Heart right ventricle (tissue), 16 donors: ENCODE measurements around the gene BFSP2. TPM values are rescaled to one million over a fixed set of nuclear protein-coding genes. Genes with fewer than 3 reads are reported as not detected.

Experiments used
- ATAC-seq, 8 donors: fragments of 200-7000 bp; cut with Tn5 transposase; one replicate each; pipeline ENCODE4 v1.9.1; 2020; ENCODE audit warnings: mild to moderate bottlenecking in 8 of 8, moderate library complexity in 8 of 8, moderate number of reproducible peaks in 1 of 8
- DNase-seq, 2 donors: peaks; one replicate each; pipeline ENCODE4 v3.0.0-alpha.2; 2020
- H3K27ac ChIP-seq, 10 donors: fragments of 200-600 bp; sonication (generic) in 2 of 10; one replicate each; pipeline versions ENCODE4 v1.5.0 to v1.8.0; 2020 to 2022; ENCODE audit warnings: mild to moderate bottlenecking in 3 of 10
- H3K27me3 ChIP-seq, 7 donors: fragments of 200-600 bp; one replicate each; pipeline ENCODE4 v1.8.0; 2021 to 2022; ENCODE audit warnings: mild to moderate bottlenecking in 2 of 7
- H3K36me3 ChIP-seq, 9 donors: fragments of 200-600 bp; sonication (generic) in 1 of 9; one replicate each; pipeline versions ENCODE4 v1.5.0 to v1.8.0; 2020 to 2022; ENCODE audit warnings: mild to moderate bottlenecking in 2 of 9
- H3K4me1 ChIP-seq, 9 donors: fragments of 200-600 bp; sonication (generic) in 1 of 9; one replicate each; pipeline versions ENCODE4 v1.5.0 to v1.8.0; 2020 to 2022; ENCODE audit warnings: mild to moderate bottlenecking in 4 of 9
- H3K4me3 ChIP-seq, 10 donors: fragments of 200-600 bp; sonication (generic) in 2 of 10; one replicate each; pipeline versions ENCODE4 v1.5.0 to v1.8.0; 2020 to 2022; ENCODE audit warnings: mild to moderate bottlenecking in 7 of 10, moderate library complexity in 2 of 10
- H3K9me3 ChIP-seq, 11 donors: fragments of 200-600 bp in 10 of 11; sonication (generic) in 2 of 11; one replicate each; pipeline versions ENCODE4 v1.5.0 to v1.8.0; 2013 to 2022; ENCODE audit warnings: mild to moderate bottlenecking in 2 of 11, control low read depth in 1 of 11, moderate library complexity in 1 of 11
- WGBS, 2 donors: extraction: QIAGEN DNeasy Blood & Tissue Kit; methylation state at CpG; one replicate each; pipeline ENCODE4 v1.1.7; 2013; ENCODE audit warnings: inconsistent platforms in 1 of 2; 5-methylcytosine and 5-hydroxymethylcytosine counted together
- intact Hi-C, 10 donors: fragments of 100-400 bp; cut with DNase I; formaldehyde crosslinking; loops; one replicate each; pipeline versions ENCODE4 v1.11.1 to v1.14.2; 2022
- polyA plus RNA-seq, 2 donors: library from polyadenylated mRNA; stranded (reverse); fragments of 200-250 nt; gene quantifications; one replicate each; pipeline ENCODE4 v1.2.3, GENCODE V29; 2013
- total RNA-seq, 10 donors: library from RNA; stranded (reverse); fragmentation: NEBNext Ultra II Directional in 3 of 10; extraction: Animal tissue kit (Norgen Biotek cat#: 25700) in 3 of 10; gene quantifications; one replicate each; pipeline versions ENCODE4 v1.2.1 to v1.2.4, GENCODE V29; 2021 to 2023
- TF ChIP-seq, protein P1 (sequence below), 9 donors: fragments of 200-600 bp; sonication (generic) in 2 of 9; IDR thresholded peaks; one replicate each; pipeline versions ENCODE4 v1.5.0 to v1.8.0; 2021 to 2022; ENCODE audit warnings: antibody characterized with exemption in 9 of 9, mild to moderate bottlenecking in 5 of 9, moderate library complexity in 1 of 9
- donor health status: Arrhythmogenic right ventricular cardiomyopathy.
- donor health status: ischemic (EF 13 %, LVEDD 7.1; RV severe dilation, severe dysfunction).
- donor health status: healthy with polysubstance abuse.
- donor health status: DM: no; HTN: yes; CAD: no.
- donor health status: DM: no; HTN: no; CAD: no.
- donor health status: ischemic (EF 25% LVEDD 6.9; RV normal size, moderate dysfunction).
- donor health status: ischemic (EF 25% LVEDD 5.7; RV mildly dilated, moderate dysfunction).
- donor health status: healthy.
- donor health status: DM: yes; HTN: yes; CAD: no.
- donor health status: Ischemic cardiomyopathy.
- donor health status: ischemic (EF 35%, LVEDD 5.7; RV mildly dilated, moderate dysfunction).
- donor health status: nonischemic (EF 11% LVEDD 7.7; RV severe dilation, severe dysfunction).
- donor health status: DM: yes; HTN: yes; CAD: no.
- donor health status: PGD.
- donor health status: ischemic (EF 29% LVEDD 5.4; RV normal size, mild dysfunction).
- donor health status: nonischemic (EF 23%, LVEDD 6.1; RV moderate dilation, normal function).

The BFSP2 gene
- total and polyA plus RNA-seq, 12 donors = 0.17 TPM; not detected in 11

DNA sequence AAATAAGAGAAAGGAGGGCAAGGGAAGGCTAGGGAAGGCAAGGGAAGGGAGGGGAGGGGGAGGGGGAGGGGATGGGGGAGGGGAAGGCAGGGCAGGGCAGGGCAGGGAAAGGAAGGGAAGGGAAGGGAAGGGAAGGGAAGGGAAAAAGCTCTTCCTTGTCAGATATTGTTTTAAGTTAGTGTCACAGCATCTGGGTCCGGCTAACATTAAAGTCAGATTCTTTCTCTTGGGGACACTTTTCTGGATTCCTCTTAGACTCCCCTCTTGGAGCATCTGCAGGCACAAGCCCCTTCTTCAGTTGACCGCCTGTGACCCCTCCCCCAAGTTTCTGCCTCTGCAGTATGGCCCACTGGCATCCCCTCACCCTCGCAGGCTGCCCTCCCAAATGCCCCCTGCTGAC, 26.0 kb downstream of the BFSP2 start:
- Histone ChIP-seq H3K4me1 (peaks cover 0 to 5% (median 0%) of the 10 kb centered on the region in 9 donors), H3K9me3 (no peaks in the 10 kb centered on the region), H3K4me3 (no peak overlapping the region), H3K27ac (no peak overlapping the region), H3K36me3 (no peaks in the 10 kb centered on the region), H3K27me3 (peaks cover 0 to 25% (median 13%) of the 10 kb centered on the region in 7 donors)
- intact Hi-C loops = loop anchor here in 1 of 10 donors (5.0 kb wide), 1 partner anchor 699 kb away; no protein-coding TSS in a partner anchor
- TF ChIP-seq, protein P1, sequence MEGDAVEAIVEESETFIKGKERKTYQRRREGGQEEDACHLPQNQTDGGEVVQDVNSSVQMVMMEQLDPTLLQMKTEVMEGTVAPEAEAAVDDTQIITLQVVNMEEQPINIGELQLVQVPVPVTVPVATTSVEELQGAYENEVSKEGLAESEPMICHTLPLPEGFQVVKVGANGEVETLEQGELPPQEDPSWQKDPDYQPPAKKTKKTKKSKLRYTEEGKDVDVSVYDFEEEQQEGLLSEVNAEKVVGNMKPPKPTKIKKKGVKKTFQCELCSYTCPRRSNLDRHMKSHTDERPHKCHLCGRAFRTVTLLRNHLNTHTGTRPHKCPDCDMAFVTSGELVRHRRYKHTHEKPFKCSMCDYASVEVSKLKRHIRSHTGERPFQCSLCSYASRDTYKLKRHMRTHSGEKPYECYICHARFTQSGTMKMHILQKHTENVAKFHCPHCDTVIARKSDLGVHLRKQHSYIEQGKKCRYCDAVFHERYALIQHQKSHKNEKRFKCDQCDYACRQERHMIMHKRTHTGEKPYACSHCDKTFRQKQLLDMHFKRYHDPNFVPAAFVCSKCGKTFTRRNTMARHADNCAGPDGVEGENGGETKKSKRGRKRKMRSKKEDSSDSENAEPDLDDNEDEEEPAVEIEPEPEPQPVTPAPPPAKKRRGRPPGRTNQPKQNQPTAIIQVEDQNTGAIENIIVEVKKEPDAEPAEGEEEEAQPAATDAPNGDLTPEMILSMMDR (IDR thresholded peaks at IDR 0.05) = no peak
- no peak for ATAC-seq
- DNase-seq = no peak
- WGBS, 2 donors = 72 to 73% methylated on average over 3 of the region's 3 CpGs

DNA sequence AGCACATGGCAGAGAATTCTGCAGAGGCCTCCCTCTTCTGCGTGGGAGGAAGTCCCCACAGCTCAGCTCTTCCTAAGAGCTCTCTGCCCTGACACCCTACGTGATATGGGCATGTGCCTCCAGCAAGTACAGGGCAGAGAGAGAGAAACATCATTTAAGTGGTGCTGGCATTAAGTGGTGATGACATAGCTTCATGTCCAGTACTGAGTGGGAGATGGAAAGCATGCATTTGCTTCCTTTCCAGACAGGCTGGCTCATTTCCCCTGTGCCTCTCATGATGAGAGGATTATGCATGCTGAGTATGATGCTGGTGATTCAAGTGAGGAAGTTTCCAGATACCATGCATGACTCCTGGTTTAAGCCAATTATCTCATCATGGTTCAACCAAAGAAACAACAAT, 26.9 kb downstream of the BFSP2 start:
- Histone ChIP-seq H3K36me3 (no peaks in the 10 kb centered on the region), H3K4me1 (peaks cover 0 to 5% (median 0%) of the 10 kb centered on the region in 9 donors), H3K27ac (no peak overlapping the region), H3K9me3 (no peaks in the 10 kb centered on the region), H3K27me3 (peaks cover 0 to 25% (median 13%) of the 10 kb centered on the region in 7 donors), H3K4me3 (no peak overlapping the region)
- intact Hi-C loops = loop anchor here in 1 of 10 donors (5.0 kb wide), 1 partner anchor 699 kb away; no protein-coding TSS in a partner anchor
- ATAC-seq (no peak), DNase-seq (no peak)
- WGBS, 2 donors = 45 to 50% methylated on average over 2 of the region's 2 CpGs
- TF ChIP-seq, protein P1 (IDR thresholded peaks at IDR 0.05) = no peak

DNA sequence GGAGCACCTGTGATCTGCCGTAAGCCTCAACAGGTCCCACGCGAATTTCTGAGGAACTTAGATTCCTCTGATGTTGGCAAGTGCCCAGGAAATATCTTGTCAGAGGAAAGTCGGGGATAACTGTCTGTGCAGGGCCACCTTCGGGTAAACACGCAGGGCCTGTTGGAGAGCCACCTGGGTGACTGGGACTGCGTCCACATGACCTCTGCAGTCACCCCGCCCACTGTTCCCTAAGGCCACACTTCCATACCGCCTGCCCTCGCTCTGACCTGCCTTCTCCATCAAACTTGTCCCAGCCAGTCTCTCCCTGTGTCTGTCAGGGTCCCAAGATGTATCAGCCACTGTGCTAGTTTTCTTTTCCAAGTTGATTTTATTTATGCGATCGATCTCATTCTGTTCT, 28.7 kb downstream of the BFSP2 start:
- no peak for DNase-seq
- no peaks in the 10 kb centered on the region for H3K36me3 ChIP-seq
- no peaks in the 10 kb centered on the region for H3K9me3 ChIP-seq
- H3K4me3 ChIP-seq = no peak overlapping the region
- no peak overlapping the region for H3K27ac ChIP-seq
- H3K4me1 ChIP-seq = peaks cover 0 to 3% (median 0%) of the 10 kb centered on the region in 9 donors
- intact Hi-C loops = loop anchor here in 1 of 10 donors (5.0 kb wide), 1 partner anchor 701 kb away; no protein-coding TSS in a partner anchor
- ATAC-seq = no peak
- TF ChIP-seq, protein P1 (IDR thresholded peaks at IDR 0.05) = no peak
- peaks cover 0 to 22% (median 13%) of the 10 kb centered on the region in 7 donors for H3K27me3 ChIP-seq
- WGBS, 2 donors = 66 to 72% methylated on average over 12 of the region's 12 CpGs

DNA sequence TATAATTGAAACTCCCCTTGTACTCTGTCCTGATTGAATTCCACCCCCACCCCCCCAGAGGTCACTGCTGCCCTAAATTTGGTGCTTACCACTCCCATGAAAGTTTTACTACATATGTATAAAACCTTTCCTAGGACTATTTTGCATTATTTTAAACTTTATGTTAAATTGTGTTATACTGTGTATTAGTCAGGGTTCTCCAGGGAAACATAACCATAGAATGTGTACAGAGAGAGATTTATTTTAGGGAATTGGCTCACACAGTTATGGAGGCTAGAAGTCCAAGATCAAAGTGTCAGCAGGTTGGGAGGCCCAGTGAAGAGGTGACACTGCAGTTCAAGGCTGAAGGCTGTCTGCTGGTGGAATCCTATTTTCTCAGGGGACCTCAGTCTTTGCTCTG, 29.2 kb downstream of the BFSP2 start:
- H3K27me3 ChIP-seq = peaks cover 0 to 22% (median 13%) of the 10 kb centered on the region in 7 donors
- H3K4me3 ChIP-seq = no peak overlapping the region
- no peaks in the 10 kb centered on the region for H3K9me3 ChIP-seq
- H3K27ac ChIP-seq = no peak overlapping the region
- ATAC-seq (no peak), DNase-seq (no peak)
- TF ChIP-seq, protein P1 (IDR thresholded peaks at IDR 0.05) = no peak
- intact Hi-C loops = loop anchor here in 1 of 10 donors (5.0 kb wide), 1 partner anchor 702 kb away; no protein-coding TSS in a partner anchor
- H3K36me3 ChIP-seq = no peaks in the 10 kb centered on the region
- H3K4me1 ChIP-seq = no peaks in the 10 kb centered on the region
